Mucosa of rectum (tissue), 2 donors: Measurements from ENCODE around the gene FKBP2.

Source experiments
- H3K27ac ChIP-seq, 2 donors: one replicate each; pipeline ENCODE4 v1.7.0; 2013; ENCODE audit warnings: inconsistent platforms in 2 of 2, low read depth in 2 of 2, low read length in 2 of 2
- H3K27me3 ChIP-seq, 2 donors: one replicate each; pipeline ENCODE4 v1.7.0; 2013; ENCODE audit warnings: low read length in 2 of 2; ENCODE audit not compliant: control insufficient read depth in 2 of 2, insufficient read depth in 2 of 2
- H3K36me3 ChIP-seq, 2 donors: one replicate each; pipeline ENCODE4 v1.7.0; 2013; ENCODE audit warnings: low read length in 2 of 2; ENCODE audit not compliant: control insufficient read depth in 2 of 2, insufficient read depth in 2 of 2
- H3K4me1 ChIP-seq, 2 donors: one replicate each; pipeline ENCODE4 v1.7.0; 2013; ENCODE audit warnings: low read length in 2 of 2, mild to moderate bottlenecking in 1 of 2; ENCODE audit not compliant: control insufficient read depth in 2 of 2, insufficient read depth in 2 of 2
- H3K4me3 ChIP-seq, 2 donors: one replicate each; pipeline ENCODE4 v1.7.0; 2013; ENCODE audit warnings: low read length in 2 of 2
- H3K9ac ChIP-seq, 2 donors: one replicate each; pipeline ENCODE4 v1.7.0; 2013; ENCODE audit warnings: low read length in 2 of 2, low read depth in 1 of 2, mild to moderate bottlenecking in 1 of 2
- H3K9me3 ChIP-seq, 2 donors: one replicate each; pipeline ENCODE4 v1.7.0; 2013; ENCODE audit warnings: low read length in 2 of 2; ENCODE audit not compliant: control insufficient read depth in 2 of 2
- donor health status: healthy.
- donor health status: Normal muscosa, but diverticular disease.

The FKBP2 gene

GRCh38 chr11:64218628-64219353, 22.1 kb upstream of the FKBP2 start:
- H3K9me3 ChIP-seq, result no peaks in the 10 kb centered on the region
- no peak overlapping the region for H3K4me3 ChIP-seq
- no peak overlapping the region for H3K27ac ChIP-seq
- H3K36me3 ChIP-seq, result peaks cover 13 to 15% of the 10 kb centered on the region in 2 donors
- no peak overlapping the region for H3K9ac ChIP-seq
- peaks cover 0 to 2% of the 10 kb centered on the region in 2 donors for H3K4me1 ChIP-seq
- H3K27me3 ChIP-seq, result no peaks in the 10 kb centered on the region

- no peak overlapping the region for H3K9ac ChIP-seq
- H3K36me3 ChIP-seq, result peaks cover 13 to 18% of the 10 kb centered on the region in 2 donors
- no peak overlapping the region for H3K27ac ChIP-seq
- H3K4me3 ChIP-seq, result no peak overlapping the region
- peaks cover 0 to 2% of the 10 kb centered on the region in 2 donors for H3K4me1 ChIP-seq
- no peaks in the 10 kb centered on the region for H3K9me3 ChIP-seq
- no peaks in the 10 kb centered on the region for H3K27me3 ChIP-seq
Observed at GRCh38 chr11:64219354-64219684, 21.6 kb upstream of the FKBP2 start.

- Histone ChIP-seq H3K9me3 (no peaks in the 10 kb centered on the region), H3K4me3 (no peak overlapping the region), H3K27me3 (no peaks in the 10 kb centered on the region), H3K9ac (no peak overlapping the region), H3K36me3 (peaks cover 13 to 18% of the 10 kb centered on the region in 2 donors), H3K4me1 (peaks cover 1 to 2% of the 10 kb centered on the region in 2 donors), H3K27ac (no peak overlapping the region)
Observed at GRCh38 chr11:64219755-64220154, 21.1 kb upstream of the FKBP2 start.

DNA sequence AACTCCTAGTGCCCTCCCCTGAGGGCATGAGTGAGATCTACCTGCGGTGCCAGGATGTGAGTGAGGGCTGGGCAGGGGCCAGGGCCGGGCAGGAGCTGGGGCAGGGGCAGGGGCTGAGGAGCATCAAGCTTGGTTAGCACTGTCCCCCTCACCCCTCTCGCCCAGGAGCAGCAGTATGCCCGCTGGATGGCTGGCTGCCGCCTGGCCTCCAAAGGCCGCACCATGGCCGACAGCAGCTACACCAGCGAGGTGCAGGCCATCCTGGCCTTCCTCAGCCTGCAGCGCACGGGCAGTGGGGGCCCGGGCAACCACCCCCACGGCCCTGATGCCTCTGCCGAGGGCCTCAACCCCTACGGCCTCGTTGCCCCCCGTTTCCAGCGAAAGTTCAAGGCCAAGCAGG, 20.6 kb upstream of the FKBP2 start:
- H3K9me3 ChIP-seq, result no peaks in the 10 kb centered on the region
- H3K27me3 ChIP-seq, result no peaks in the 10 kb centered on the region
- H3K36me3 ChIP-seq, result peaks cover 13 to 15% of the 10 kb centered on the region in 2 donors
- peaks cover 5 to 6% of the 10 kb centered on the region in 2 donors for H3K4me1 ChIP-seq
- no peak overlapping the region for H3K4me3 ChIP-seq
- H3K27ac ChIP-seq, result no peak overlapping the region
- no peak overlapping the region for H3K9ac ChIP-seq

DNA sequence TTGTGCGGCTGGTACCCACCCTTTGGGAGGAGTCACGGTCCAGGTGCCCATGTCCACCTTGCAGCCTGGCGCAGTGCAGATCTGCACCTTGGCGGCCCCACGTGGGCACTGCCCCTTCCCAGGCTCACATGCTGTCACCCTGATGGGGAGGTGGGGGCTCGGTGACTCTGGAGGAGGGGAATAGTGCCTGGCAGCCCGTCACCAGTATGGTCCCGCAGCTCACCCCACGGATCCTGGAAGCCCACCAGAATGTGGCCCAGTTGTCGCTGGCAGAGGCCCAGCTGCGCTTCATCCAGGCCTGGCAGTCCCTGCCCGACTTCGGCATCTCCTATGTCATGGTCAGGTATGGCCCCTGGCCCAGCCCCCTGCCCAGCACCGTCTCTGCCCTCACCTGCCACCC, 20.1 kb upstream of the FKBP2 start:
- H3K4me3 ChIP-seq, result no peak overlapping the region
- peaks cover 13 to 14% of the 10 kb centered on the region in 2 donors for H3K36me3 ChIP-seq
- H3K27me3 ChIP-seq, result no peaks in the 10 kb centered on the region
- H3K4me1 ChIP-seq, result peaks cover 9 to 10% of the 10 kb centered on the region in 2 donors
- H3K27ac ChIP-seq, result no peak overlapping the region
- no peaks in the 10 kb centered on the region for H3K9me3 ChIP-seq
- H3K9ac ChIP-seq, result no peak overlapping the region

- Histone ChIP-seq H3K4me1 (peaks cover 18 to 23% of the 10 kb centered on the region in 2 donors), H3K27ac (peak overlapping the region in 1 of 2 donors; percentile 51), H3K9me3 (no peaks in the 10 kb centered on the region), H3K4me3 (no peak overlapping the region), H3K27me3 (no peaks in the 10 kb centered on the region), H3K36me3 (peaks cover 13 to 14% of the 10 kb centered on the region in 2 donors), H3K9ac (no peak overlapping the region)
Observed at GRCh38 chr11:64222651-64223000, 18.3 kb upstream of the FKBP2 start.

- Histone ChIP-seq H3K4me3 (no peak overlapping the region), H3K9ac (no peak overlapping the region), H3K4me1 (peaks cover 19 to 25% of the 10 kb centered on the region in 2 donors), H3K36me3 (peaks cover 13 to 14% of the 10 kb centered on the region in 2 donors), H3K27me3 (no peaks in the 10 kb centered on the region), H3K9me3 (no peaks in the 10 kb centered on the region), H3K27ac (peak overlapping the region in 1 of 2 donors; percentile 51)
Observed at GRCh38 chr11:64223001-64223651, 17.8 kb upstream of the FKBP2 start.

DNA sequence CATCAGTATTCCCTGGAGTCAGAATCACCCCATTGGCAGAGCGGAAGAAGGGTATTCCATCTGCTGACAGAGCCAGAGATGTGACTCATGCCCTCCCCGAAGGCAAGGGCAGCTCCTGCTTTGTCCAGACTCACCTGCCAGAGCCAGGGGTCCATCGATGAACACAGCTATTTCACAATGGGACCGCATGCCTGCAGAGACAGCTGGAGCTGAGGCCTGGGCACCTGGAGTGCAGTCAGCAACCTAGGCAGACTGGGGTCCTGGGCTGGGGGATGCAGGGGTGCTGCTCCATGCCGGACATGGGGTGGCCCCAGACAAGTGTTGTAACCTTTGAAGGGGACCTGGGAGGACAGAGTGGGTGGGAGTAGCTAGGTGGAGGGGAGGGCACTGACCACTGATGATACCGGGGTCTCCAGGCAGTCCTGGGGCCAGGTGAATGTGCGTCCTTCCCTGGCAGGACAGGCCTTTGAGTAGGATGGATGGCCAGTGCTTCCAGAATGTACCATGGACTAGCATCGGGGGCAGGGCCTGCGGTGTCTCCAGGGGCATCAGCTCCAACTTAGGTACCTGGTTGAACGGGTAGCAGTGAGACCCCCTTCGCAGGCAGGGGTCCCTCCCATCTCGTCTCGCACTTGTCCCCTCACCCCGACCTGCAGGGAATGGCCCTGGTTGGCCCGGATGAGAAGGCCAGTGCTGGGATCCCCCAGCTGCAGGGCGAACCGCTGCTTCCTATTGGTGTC, 16.6 kb upstream of the FKBP2 start:
- Histone ChIP-seq H3K27me3 (no peaks in the 10 kb centered on the region), H3K27ac (no peak overlapping the region), H3K4me3 (no peak overlapping the region), H3K4me1 (peaks cover 23 to 27% of the 10 kb centered on the region in 2 donors), H3K9me3 (no peaks in the 10 kb centered on the region), H3K36me3 (peaks cover 12 to 13% of the 10 kb centered on the region in 2 donors), H3K9ac (no peak overlapping the region)

GRCh38 chr11:64224891-64225607, 15.8 kb upstream of the FKBP2 start:
- no peaks in the 10 kb centered on the region for H3K9me3 ChIP-seq
- peak overlapping the region; percentile 95 to 98 for H3K9ac ChIP-seq
- H3K27me3 ChIP-seq, result no peaks in the 10 kb centered on the region
- peaks cover 9 to 10% of the 10 kb centered on the region in 2 donors for H3K36me3 ChIP-seq
- H3K4me3 ChIP-seq, result peak overlapping the region; percentile 92 to 94
- peak overlapping the region; percentile 93 to 96 for H3K27ac ChIP-seq
- H3K4me1 ChIP-seq, result peaks cover 31 to 34% of the 10 kb centered on the region in 2 donors
